Fibroblast of mammary gland (primary cell): ENCODE measurements around the gene WDFY2.
A peak's percentile ranks its signal among the peaks of the same experiment; 100 is the strongest.

Experiments used
- DNase-seq: peaks from one replicate; pipeline ENCODE4 v3.0.0-alpha.2; 2010; ENCODE audit warnings: low read depth
- H3K4me3 ChIP-seq: 2 replicates; pipeline ENCODE4 v1.5.1; 2011; ENCODE audit warnings: low read depth, mild to moderate bottlenecking, low read length, moderate library complexity; ENCODE audit not compliant: control insufficient read depth
- TF ChIP-seq, protein P1 (sequence below): conservative IDR thresholded peaks from 2 replicates; pipeline ENCODE4 v1.5.1; 2011; ENCODE audit warnings: low read depth, low read length, inconsistent platforms; ENCODE audit not compliant: control insufficient read depth, insufficient read depth

Gene WDFY2

DNA sequence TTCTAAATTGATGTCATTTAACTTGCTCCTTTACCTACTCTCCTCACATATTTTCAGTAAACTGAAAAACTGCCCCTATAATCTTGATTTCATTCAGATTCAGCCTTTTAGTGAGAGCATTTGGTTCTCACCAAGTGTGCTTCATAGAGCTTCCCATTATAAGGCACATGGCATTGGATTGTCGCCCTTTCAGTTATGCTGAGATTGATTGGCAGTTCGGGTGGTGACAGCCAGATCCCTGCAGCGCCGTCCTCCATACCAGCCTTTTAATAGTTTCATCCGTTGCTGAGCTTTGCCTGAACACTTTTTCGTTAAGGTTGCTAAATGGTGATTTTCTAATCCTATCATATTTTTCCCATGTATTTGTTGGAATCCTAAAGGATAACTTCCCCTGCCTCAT is 139.3 kb downstream of the WDFY2 start:
- no peak for DNase-seq
- TF ChIP-seq, protein P1, sequence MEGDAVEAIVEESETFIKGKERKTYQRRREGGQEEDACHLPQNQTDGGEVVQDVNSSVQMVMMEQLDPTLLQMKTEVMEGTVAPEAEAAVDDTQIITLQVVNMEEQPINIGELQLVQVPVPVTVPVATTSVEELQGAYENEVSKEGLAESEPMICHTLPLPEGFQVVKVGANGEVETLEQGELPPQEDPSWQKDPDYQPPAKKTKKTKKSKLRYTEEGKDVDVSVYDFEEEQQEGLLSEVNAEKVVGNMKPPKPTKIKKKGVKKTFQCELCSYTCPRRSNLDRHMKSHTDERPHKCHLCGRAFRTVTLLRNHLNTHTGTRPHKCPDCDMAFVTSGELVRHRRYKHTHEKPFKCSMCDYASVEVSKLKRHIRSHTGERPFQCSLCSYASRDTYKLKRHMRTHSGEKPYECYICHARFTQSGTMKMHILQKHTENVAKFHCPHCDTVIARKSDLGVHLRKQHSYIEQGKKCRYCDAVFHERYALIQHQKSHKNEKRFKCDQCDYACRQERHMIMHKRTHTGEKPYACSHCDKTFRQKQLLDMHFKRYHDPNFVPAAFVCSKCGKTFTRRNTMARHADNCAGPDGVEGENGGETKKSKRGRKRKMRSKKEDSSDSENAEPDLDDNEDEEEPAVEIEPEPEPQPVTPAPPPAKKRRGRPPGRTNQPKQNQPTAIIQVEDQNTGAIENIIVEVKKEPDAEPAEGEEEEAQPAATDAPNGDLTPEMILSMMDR = no peak
- no peak overlapping the region for H3K4me3 ChIP-seq

DNA sequence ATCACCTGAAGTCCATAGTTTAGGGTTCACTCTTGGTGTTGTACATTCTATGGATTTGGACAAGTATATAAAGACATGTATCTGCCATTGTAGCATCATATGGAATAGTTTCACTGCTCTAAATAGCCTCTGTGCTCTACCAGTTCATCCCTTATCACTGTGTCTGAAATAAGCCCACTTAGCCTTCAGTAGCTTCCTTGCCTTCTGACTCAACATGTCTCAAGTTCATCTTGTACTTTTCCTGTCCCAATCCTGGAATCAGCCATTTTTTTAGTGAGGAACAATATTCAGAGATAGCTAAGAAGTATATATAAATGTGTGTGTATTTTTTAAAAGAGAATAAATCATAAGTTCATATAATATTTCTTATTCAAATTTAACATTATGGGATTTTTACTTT is 140.5 kb downstream of the WDFY2 start:
- no peak overlapping the region for H3K4me3 ChIP-seq
- TF ChIP-seq, protein P1 = no peak
- DNase-seq = peak; percentile 42

DNA sequence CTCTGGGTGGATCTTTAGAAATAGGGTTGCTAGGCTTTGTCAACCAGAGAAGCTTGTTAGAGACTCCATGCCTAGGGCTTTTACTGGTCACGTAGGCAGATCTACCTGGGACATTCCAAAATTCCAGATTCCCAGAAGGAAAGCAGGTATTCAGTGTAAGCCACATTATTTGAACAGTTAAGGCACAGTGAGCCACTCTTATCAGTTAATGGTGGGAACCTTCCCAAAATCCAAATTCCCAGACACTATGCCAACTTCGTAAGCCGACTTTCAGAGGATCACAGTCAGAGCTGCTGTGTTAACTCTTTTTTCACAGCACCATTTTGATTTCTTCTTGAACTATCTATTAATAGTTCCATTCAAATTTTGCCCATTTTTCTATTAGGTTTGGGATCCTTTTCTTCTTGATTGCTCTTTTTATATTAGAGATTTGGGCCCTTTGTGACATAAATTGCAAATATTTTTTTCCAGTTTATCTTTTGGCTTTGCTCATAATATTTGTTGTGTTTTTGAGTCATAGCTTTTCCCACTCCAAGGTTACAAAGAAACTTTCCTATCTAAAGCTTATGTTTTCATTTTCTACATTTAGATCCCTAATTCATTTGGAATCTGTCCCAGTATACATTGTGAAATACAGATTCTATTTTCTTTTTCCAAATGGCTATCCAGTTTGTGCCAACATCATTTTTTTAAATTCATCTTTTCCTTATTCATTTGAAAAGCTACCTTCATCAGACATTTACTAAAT is 142.4 kb downstream of the WDFY2 start:
- peak; percentile 89 for DNase-seq
- no peak overlapping the region for H3K4me3 ChIP-seq
- TF ChIP-seq, protein P1 = no peak

DNA sequence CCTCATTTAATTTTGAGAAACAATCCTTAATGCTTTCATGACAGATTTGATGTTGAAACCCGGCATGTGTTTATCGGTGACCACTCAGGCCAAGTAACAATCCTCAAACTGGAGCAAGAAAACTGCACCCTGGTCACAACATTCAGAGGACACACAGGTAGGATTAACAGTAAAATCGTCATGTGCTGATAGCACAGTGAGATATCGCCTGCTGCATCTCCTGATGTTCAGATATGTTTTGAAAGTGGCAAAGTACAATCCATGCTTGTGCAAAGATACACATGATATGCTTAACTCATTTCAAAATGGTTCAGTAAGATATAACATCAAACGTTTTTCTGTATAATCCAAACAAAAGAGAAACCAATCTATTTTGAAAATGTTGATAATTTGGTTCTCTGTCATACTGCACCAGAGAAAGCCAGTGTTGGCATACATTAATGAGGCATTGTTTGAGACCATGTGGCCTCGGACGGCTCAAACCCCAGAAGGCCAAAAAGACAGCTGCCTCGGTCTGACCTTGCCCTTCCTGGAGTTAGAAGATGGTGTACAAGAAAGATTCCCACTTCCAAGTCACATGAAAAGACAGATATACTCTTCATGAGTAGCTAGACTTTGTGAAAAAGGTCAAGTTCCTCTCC is 143.5 kb downstream of the WDFY2 start:
- DNase-seq = no peak
- H3K4me3 ChIP-seq = no peak overlapping the region
- TF ChIP-seq, protein P1 = no peak

DNA sequence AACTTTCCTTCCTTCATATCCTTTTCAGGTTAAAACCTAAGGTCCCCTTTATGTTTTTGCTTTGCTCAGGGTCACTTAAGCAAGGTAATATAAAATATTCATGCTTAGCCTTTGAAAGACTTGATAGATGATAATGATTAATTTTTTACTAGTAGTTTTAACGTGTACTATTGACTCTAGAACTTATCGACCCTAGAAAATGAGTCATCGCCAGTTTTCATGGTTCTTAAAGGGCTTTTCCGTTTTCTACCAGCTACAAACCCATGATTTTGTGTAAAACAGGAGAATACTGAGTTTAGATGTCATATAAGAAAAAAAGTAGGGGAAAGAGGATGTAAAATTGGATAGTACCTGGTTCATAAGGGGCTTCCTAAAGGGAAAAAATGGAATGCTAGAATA is 144.0 kb downstream of the WDFY2 start:
- no peak overlapping the region for H3K4me3 ChIP-seq

DNA sequence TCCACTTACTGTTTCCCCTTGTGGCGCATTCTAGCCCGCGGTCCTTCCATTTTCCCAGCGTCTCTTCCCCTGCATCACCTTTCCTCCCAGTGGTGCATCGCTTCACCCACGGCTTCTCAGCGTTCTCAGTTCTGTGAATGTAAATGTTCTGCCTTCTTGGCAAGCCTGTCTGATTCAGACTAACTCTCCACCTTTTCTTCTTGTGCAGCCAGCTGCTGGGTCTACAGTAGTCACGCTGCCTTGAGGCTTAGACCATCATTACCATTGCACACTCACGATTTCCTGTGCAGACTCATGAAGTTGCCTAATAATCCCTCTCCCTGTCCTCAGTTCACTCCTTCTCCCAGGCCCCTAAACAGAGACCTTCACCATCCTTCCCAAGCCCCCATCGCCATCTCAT is 144.7 kb downstream of the WDFY2 start:
- H3K4me3 ChIP-seq = no peak overlapping the region
- peak; percentile 94 for DNase-seq
- TF ChIP-seq, protein P1 = no peak

More for the DNA sequence above, 144.0 kb downstream of the WDFY2 start:
- DNase-seq = no peak
- TF ChIP-seq, protein P1 = no peak
